ENCODE measurements around the gene MTARC2. TPM values are rescaled to one million over a fixed set of nuclear protein-coding genes. Genes with fewer than 3 reads are reported as not detected.

Gene MTARC2
- total RNA-seq, 2 donors from 2014 or later, result 30.4 to 32.1 TPM

GRCh38 chr1:220767312-220768125 lies 19.4 kb downstream of the MTARC2 start:
- DNase-seq (ENCODE audit: low spot score), result no peak
- Histone ChIP-seq H3K4me1 (ENCODE audit: control insufficient read depth in 1 of 2, low read depth in 2 of 2) (peaks cover 0 to 8% of the 10 kb centered on the region in 2 donors), H3K36me3 (peaks cover 30% of the 10 kb centered on the region), H3K27me3 (replicated peaks; ENCODE audit: insufficient read depth) (no peaks in the 10 kb centered on the region), H3K9me3 (no peaks in the 10 kb centered on the region), H3K27ac (no peak overlapping the region), H3K4me3 (no peak overlapping the region)
- TF ChIP-seq, protein P1, sequence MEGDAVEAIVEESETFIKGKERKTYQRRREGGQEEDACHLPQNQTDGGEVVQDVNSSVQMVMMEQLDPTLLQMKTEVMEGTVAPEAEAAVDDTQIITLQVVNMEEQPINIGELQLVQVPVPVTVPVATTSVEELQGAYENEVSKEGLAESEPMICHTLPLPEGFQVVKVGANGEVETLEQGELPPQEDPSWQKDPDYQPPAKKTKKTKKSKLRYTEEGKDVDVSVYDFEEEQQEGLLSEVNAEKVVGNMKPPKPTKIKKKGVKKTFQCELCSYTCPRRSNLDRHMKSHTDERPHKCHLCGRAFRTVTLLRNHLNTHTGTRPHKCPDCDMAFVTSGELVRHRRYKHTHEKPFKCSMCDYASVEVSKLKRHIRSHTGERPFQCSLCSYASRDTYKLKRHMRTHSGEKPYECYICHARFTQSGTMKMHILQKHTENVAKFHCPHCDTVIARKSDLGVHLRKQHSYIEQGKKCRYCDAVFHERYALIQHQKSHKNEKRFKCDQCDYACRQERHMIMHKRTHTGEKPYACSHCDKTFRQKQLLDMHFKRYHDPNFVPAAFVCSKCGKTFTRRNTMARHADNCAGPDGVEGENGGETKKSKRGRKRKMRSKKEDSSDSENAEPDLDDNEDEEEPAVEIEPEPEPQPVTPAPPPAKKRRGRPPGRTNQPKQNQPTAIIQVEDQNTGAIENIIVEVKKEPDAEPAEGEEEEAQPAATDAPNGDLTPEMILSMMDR (IDR thresholded peaks at IDR 0.05), result no peak
- ATAC-seq (ENCODE audit: insufficient number of reproducible peaks, low FRiP score, low read depth), result no peak

DNA sequence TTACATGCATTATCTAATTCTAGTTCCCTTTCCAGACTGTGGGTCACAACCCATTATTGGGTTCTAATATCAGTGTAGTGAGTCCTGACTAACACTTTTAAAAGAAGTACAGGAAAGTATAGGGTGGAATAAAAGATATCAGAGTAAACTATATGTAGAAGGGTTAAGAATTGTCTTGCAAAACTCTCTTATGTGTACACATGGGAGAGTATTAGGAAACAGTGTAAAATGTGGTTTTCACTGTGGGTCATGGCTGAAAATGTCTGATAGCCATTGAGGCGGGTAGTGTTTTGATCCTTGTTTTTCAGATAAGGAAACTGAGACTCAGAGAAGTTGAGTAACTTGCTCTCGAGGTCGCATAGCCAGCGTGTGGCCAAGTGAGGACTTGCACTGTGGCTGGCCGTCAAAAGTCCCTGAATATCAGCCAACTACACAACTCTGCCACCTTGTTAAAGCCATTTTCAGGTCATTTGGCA lies 20.0 kb downstream of the MTARC2 start:
- Histone ChIP-seq H3K36me3 (peaks cover 25% of the 10 kb centered on the region), H3K27me3 (replicated peaks; ENCODE audit: insufficient read depth) (no peaks in the 10 kb centered on the region), H3K4me3 (no peak overlapping the region), H3K9me3 (no peaks in the 10 kb centered on the region), H3K4me1 (ENCODE audit: control insufficient read depth in 1 of 2, low read depth in 2 of 2) (peaks cover 0 to 8% of the 10 kb centered on the region in 2 donors), H3K27ac (no peak overlapping the region)
- ATAC-seq (ENCODE audit: insufficient number of reproducible peaks, low FRiP score, low read depth) (no peak), DNase-seq (ENCODE audit: low spot score) (no peak)
- TF ChIP-seq, protein P1 (IDR thresholded peaks at IDR 0.05), result no peak

GRCh38 chr1:220769205-220769604 lies 21.1 kb downstream of the MTARC2 start:
- no peak overlapping the region for H3K27ac ChIP-seq
- TF ChIP-seq, protein P1 (IDR thresholded peaks at IDR 0.05), result no peak
- ATAC-seq (ENCODE audit: insufficient number of reproducible peaks, low FRiP score, low read depth) (no peak), DNase-seq (ENCODE audit: low spot score) (no peak)
- no peaks in the 10 kb centered on the region for H3K27me3 ChIP-seq (replicated peaks; ENCODE audit: insufficient read depth)
- peaks cover 19% of the 10 kb centered on the region for H3K36me3 ChIP-seq
- peaks cover 0 to 8% of the 10 kb centered on the region in 2 donors for H3K4me1 ChIP-seq (ENCODE audit: control insufficient read depth in 1 of 2, low read depth in 2 of 2)
- no peak overlapping the region for H3K4me3 ChIP-seq
- H3K9me3 ChIP-seq, result no peaks in the 10 kb centered on the region

- Histone ChIP-seq H3K4me1 (ENCODE audit: control insufficient read depth in 1 of 2, low read depth in 2 of 2) (peaks cover 0 to 8% of the 10 kb centered on the region in 2 donors), H3K36me3 (peaks cover 19% of the 10 kb centered on the region), H3K4me3 (no peak overlapping the region), H3K9me3 (no peaks in the 10 kb centered on the region), H3K27me3 (replicated peaks; ENCODE audit: insufficient read depth) (no peaks in the 10 kb centered on the region), H3K27ac (no peak overlapping the region)
- DNase-seq (ENCODE audit: low spot score) (no peak), ATAC-seq (ENCODE audit: insufficient number of reproducible peaks, low FRiP score, low read depth) (no peak)
- TF ChIP-seq, protein P1 (IDR thresholded peaks at IDR 0.05), result no peak
Measured at GRCh38 chr1:220770245-220770913, 22.3 kb downstream of the MTARC2 start.

- no peaks in the 10 kb centered on the region for H3K9me3 ChIP-seq
- no peaks in the 10 kb centered on the region for H3K27me3 ChIP-seq (replicated peaks; ENCODE audit: insufficient read depth)
- DNase-seq (ENCODE audit: low spot score) (no peak), ATAC-seq (ENCODE audit: insufficient number of reproducible peaks, low FRiP score, low read depth) (no peak)
- H3K27ac ChIP-seq, result no peak overlapping the region
- peaks cover 0 to 2% of the 10 kb centered on the region in 2 donors for H3K4me1 ChIP-seq (ENCODE audit: control insufficient read depth in 1 of 2, low read depth in 2 of 2)
- TF ChIP-seq, protein P1 (IDR thresholded peaks at IDR 0.05), result no peak
- H3K36me3 ChIP-seq, result peaks cover 19% of the 10 kb centered on the region
- no peak overlapping the region for H3K4me3 ChIP-seq
Measured at GRCh38 chr1:220772846-220773245, 24.7 kb downstream of the MTARC2 start.
